Transverse colon (tissue), 4 donors: ENCODE data around the gene ADGRA1. TPM values are rescaled to one million over a fixed set of nuclear protein-coding genes. Genes with fewer than 3 reads are reported as not detected.

Experiments used
- DNase-seq: peaks from one replicate; pipeline ENCODE4 v3.0.0-alpha.2; 2019
- H3K27ac ChIP-seq, 4 donors: fragments of 200-600 bp; sonication (generic); 2 replicates each; pipeline ENCODE4 v1.5.1; 2016 to 2018; ENCODE audit warnings: inconsistent platforms in 4 of 4
- H3K27me3 ChIP-seq: fragments of 200-600 bp; sonication (generic); 2 replicates; pipeline ENCODE4 v1.5.1; 2017; ENCODE audit warnings: inconsistent platforms
- H3K36me3 ChIP-seq, 4 donors: fragments of 200-600 bp; sonication (generic); 2 replicates each; pipeline ENCODE4 v1.5.1; 2017 to 2019; ENCODE audit warnings: inconsistent platforms in 4 of 4
- H3K4me1 ChIP-seq, 4 donors: fragments of 200-600 bp; sonication (generic); 2 replicates each; pipeline ENCODE4 v1.5.1; 2017 to 2020; ENCODE audit warnings: inconsistent platforms in 4 of 4
- H3K4me3 ChIP-seq, 4 donors: fragments of 200-600 bp; sonication (generic); 1 replicate in 1 of 4; 2 replicates in 3 of 4; pipeline versions ENCODE4 v1.5.1 to v1.6.1; 2017 to 2019; ENCODE audit warnings: inconsistent platforms in 4 of 4
- H3K9me3 ChIP-seq, 2 donors: fragments of 200-600 bp; sonication (generic); 2 replicates each; pipeline ENCODE4 v1.5.1; 2017 to 2019; ENCODE audit warnings: inconsistent platforms in 2 of 2
- CTCF ChIP-seq, 5 experiments: fragments of 200-600 bp in 3 of 5; fragments of 450-650 bp in 2 of 5; sonication (generic) in 3 of 5; IDR thresholded peaks; 1 replicate in 2 of 5; 2 replicates in 3 of 5; pipeline ENCODE4 v1.5.1; 2016 to 2017; ENCODE audit warnings: antibody characterized with exemption in 5 of 5, inconsistent platforms in 3 of 5, mild to moderate bottlenecking in 2 of 5, moderate library complexity in 1 of 5
- EP300 ChIP-seq: sonication (generic); formaldehyde crosslinking; IDR thresholded peaks from one replicate; pipeline ENCODE4 v1.6.1; 2017; ENCODE audit warnings: antibody characterized with exemption, low read depth
- POLR2A ChIP-seq: fragments of 450-650 bp; IDR thresholded peaks from one replicate; pipeline ENCODE4 v1.6.1; 2016; ENCODE audit warnings: antibody characterized with exemption, mild to moderate bottlenecking, moderate library complexity
- POLR2AphosphoS5 ChIP-seq, 3 donors: sonication (generic); formaldehyde crosslinking; IDR thresholded peaks; one replicate each; pipeline ENCODE4 v1.6.1; 2016; ENCODE audit warnings: antibody characterized with exemption in 3 of 3
- WGBS, 2 donors: methylation state at CpG; one replicate each; pipeline ENCODE4 v1.1.5; 2018; ENCODE audit warnings: low coverage in 1 of 2; 5-methylcytosine and 5-hydroxymethylcytosine counted together
- in situ Hi-C, 4 donors: fragments of 200-750 bp; cut with MboI; loops; one replicate each; pipeline versions ENCODE4 v1.15.0 to v1.15.1; 2017; ENCODE audit warnings: low sequenced_read_pairs in 3 of 4, low pct_ligation_motif_present in 1 of 4, low pct_unique_long_range_greater_than_20kb in 1 of 4
- intact Hi-C: fragments of 100-400 bp; cut with DNase I; formaldehyde crosslinking; loops from one replicate; pipeline ENCODE4 v1.15.1; 2023; ENCODE audit warnings: low total_unique reads
- total RNA-seq, 4 donors: library from RNA; depleted of rRNA; stranded (reverse); fragments of >200 nt; gene quantifications; one replicate each; pipeline ENCODE4 v1.1.0, GENCODE V29; 2016

The ADGRA1 gene
- total RNA-seq, 4 donors from 2014 or later: 0.16 TPM; not detected in 3

GRCh38 chr10:133072720-133073390 lies 14.9 kb upstream of the ADGRA1 start:
- no peak overlapping the region for H3K4me3 ChIP-seq
- no peaks in the 10 kb centered on the region for H3K4me1 ChIP-seq
- intact Hi-C loops: no loop called here
- H3K9me3 ChIP-seq: no peaks in the 10 kb centered on the region
- TF ChIP-seq POLR2AphosphoS5 (IDR thresholded peaks at IDR 0.05): no peak
- no peak for TF ChIP-seq EP300
- no peak for TF ChIP-seq POLR2A
- no peak for TF ChIP-seq CTCF (IDR thresholded peaks at IDR 0.05)
- no peak for DNase-seq
- no peaks in the 10 kb centered on the region for H3K36me3 ChIP-seq
- H3K27ac ChIP-seq: no peak overlapping the region
- 61 to 72% methylated on average over 7 to 26 of the region's 34 CpGs for WGBS, 2 donors
- in situ Hi-C loops: no loop called here
- peaks cover 10% of the 10 kb centered on the region for H3K27me3 ChIP-seq

- Histone ChIP-seq H3K9me3 (no peaks in the 10 kb centered on the region), H3K36me3 (no peaks in the 10 kb centered on the region), H3K4me3 (no peak overlapping the region), H3K4me1 (no peaks in the 10 kb centered on the region), H3K27ac (no peak overlapping the region), H3K27me3 (peaks cover 10% of the 10 kb centered on the region)
- in situ Hi-C loops: no loop called here
- no peak for DNase-seq
- TF ChIP-seq POLR2A (no peak), POLR2AphosphoS5 (IDR thresholded peaks at IDR 0.05) (no peak), CTCF (IDR thresholded peaks at IDR 0.05) (no peak), EP300 (no peak)
- WGBS, 2 donors: 45 to 70% methylated on average over 5 to 10 of the region's 25 CpGs
- intact Hi-C loops: no loop called here
Measured at GRCh38 chr10:133075346-133076137, 12.2 kb upstream of the ADGRA1 start.

- WGBS, 2 donors: 81% methylated on average over 20 of the region's 30 CpGs; no CpG with 5 or more reads in 1 of the 2 donors
- in situ Hi-C loops (no loop called here), intact Hi-C loops (no loop called here)
- Histone ChIP-seq H3K4me3 (no peak overlapping the region), H3K36me3 (no peaks in the 10 kb centered on the region), H3K4me1 (no peaks in the 10 kb centered on the region), H3K9me3 (no peaks in the 10 kb centered on the region), H3K27me3 (peaks cover 10% of the 10 kb centered on the region), H3K27ac (no peak overlapping the region)
- DNase-seq: no peak
- no peak for TF ChIP-seq POLR2A
- no peak for TF ChIP-seq POLR2AphosphoS5 (IDR thresholded peaks at IDR 0.05)
- TF ChIP-seq EP300: no peak
- TF ChIP-seq CTCF (IDR thresholded peaks at IDR 0.05): no peak
Measured at GRCh38 chr10:133076274-133077038, 11.3 kb upstream of the ADGRA1 start.
